HepG2 (cell line): ENCODE results near the gene DRC3. TPM values are rescaled to one million over a fixed set of nuclear protein-coding genes. Genes with fewer than 3 reads are reported as not detected.

Experiments used
- ATF5 ChIP-seq: sonication (generic); formaldehyde crosslinking; IDR thresholded peaks from 2 replicates; pipeline ENCODE4 v1.4.0; 2020; ENCODE audit warnings: mild to moderate bottlenecking, low read depth, missing genetic modification reagents
- EP300 ChIP-seq, 3 experiments: sonication (generic) in 1 of 3; formaldehyde crosslinking in 1 of 3; IDR thresholded peaks; 2 replicates each; pipeline versions ENCODE4 v1.5.1 to v1.6.1; 2011 to 2020; ENCODE audit warnings: low read depth in 2 of 3, low read length in 2 of 3, borderline replicate concordance in 1 of 3, improper control_type of control experiment in 1 of 3, mild to moderate bottlenecking in 1 of 3, missing genetic modification reagents in 1 of 3, moderate library complexity in 1 of 3
- FLYWCH1 ChIP-seq: sonication (generic); formaldehyde crosslinking; IDR thresholded peaks from 2 replicates; pipeline ENCODE4 v1.8.1; 2023; ENCODE audit warnings: mild to moderate bottlenecking, missing genetic modification reagents
- FOXA3 ChIP-seq: IDR thresholded peaks from 2 replicates; pipeline ENCODE4 v1.6.1; 2016; ENCODE audit warnings: missing genetic modification reagents, missing compliant biosample characterization
- GATAD1 ChIP-seq: IDR thresholded peaks from 2 replicates; pipeline ENCODE4 v1.6.1; 2016; ENCODE audit warnings: missing genetic modification reagents, missing compliant biosample characterization
- HOXA3 ChIP-seq: sonication (generic); formaldehyde crosslinking; IDR thresholded peaks from 2 replicates; pipeline ENCODE4 v1.5.0; 2020; ENCODE audit warnings: missing genetic modification reagents
- KDM2A ChIP-seq: sonication (generic); formaldehyde crosslinking; IDR thresholded peaks from 2 replicates; pipeline ENCODE4 v1.4.0; 2020; ENCODE audit warnings: low read depth, missing genetic modification reagents, borderline replicate concordance
- KMT2B ChIP-seq: IDR thresholded peaks from 2 replicates; pipeline ENCODE4 v1.6.1; 2016; ENCODE audit warnings: missing genetic modification reagents, missing compliant biosample characterization
- RAD21 ChIP-seq: fragments of 450-650 bp; formaldehyde crosslinking; IDR thresholded peaks from 2 replicates; pipeline ENCODE4 v1.5.0; 2020; ENCODE audit warnings: mild to moderate bottlenecking
- RCOR2 ChIP-seq: IDR thresholded peaks from 2 replicates; pipeline ENCODE4 v1.6.1; 2016; ENCODE audit warnings: missing biosample characterization, missing genetic modification reagents
- REL ChIP-seq: sonication (generic); formaldehyde crosslinking; conservative IDR thresholded peaks from 2 replicates; pipeline ENCODE4 v1.8.0; 2022; ENCODE audit warnings: mild to moderate bottlenecking, missing genetic modification reagents, moderate library complexity
- RNF2 ChIP-seq: fragments of 450-650 bp; conservative IDR thresholded peaks from 2 replicates; pipeline ENCODE4 v1.6.1; 2016; ENCODE audit warnings: low read depth
- RNF219 ChIP-seq: sonication (generic); formaldehyde crosslinking; IDR thresholded peaks from 2 replicates; pipeline ENCODE4 v1.5.0; 2020; ENCODE audit warnings: mild to moderate bottlenecking, missing genetic modification reagents
- SP140L ChIP-seq: sonication (generic); formaldehyde crosslinking; IDR thresholded peaks from 2 replicates; pipeline ENCODE4 v1.4.0; 2020; ENCODE audit warnings: missing genetic modification reagents, borderline replicate concordance
- THYN1 ChIP-seq: sonication (generic); formaldehyde crosslinking; IDR thresholded peaks from 2 replicates; pipeline ENCODE4 v1.8.1; 2023; ENCODE audit warnings: low read depth, mild to moderate bottlenecking, moderate library complexity, missing genetic modification reagents, borderline replicate concordance
- XBP1 ChIP-seq: sonication (generic); formaldehyde crosslinking; IDR thresholded peaks from 2 replicates; pipeline ENCODE4 v1.5.0; 2020; ENCODE audit warnings: missing genetic modification reagents
- ZNF343 ChIP-seq: sonication (generic); formaldehyde crosslinking; IDR thresholded peaks from 2 replicates; pipeline ENCODE4 v1.4.0; 2020; ENCODE audit warnings: mild to moderate bottlenecking, missing genetic modification reagents
- ZNF383 ChIP-seq: sonication (generic); formaldehyde crosslinking; IDR thresholded peaks from 2 replicates; pipeline ENCODE4 v1.4.0; 2020; ENCODE audit warnings: missing genetic modification reagents, mild to moderate bottlenecking, borderline replicate concordance
- ZNF703 ChIP-seq: sonication (generic); formaldehyde crosslinking; IDR thresholded peaks from 2 replicates; pipeline ENCODE4 v1.5.1; 2020; ENCODE audit warnings: missing genetic modification reagents, mild to moderate bottlenecking, moderate library complexity, borderline replicate concordance
- ZNF768 ChIP-seq: sonication (generic); formaldehyde crosslinking; IDR thresholded peaks from 2 replicates; pipeline ENCODE4 v1.4.0; 2020; ENCODE audit warnings: missing genetic modification reagents
- ZNF841 ChIP-seq: sonication (generic); formaldehyde crosslinking; IDR thresholded peaks from 2 replicates; pipeline ENCODE4 v1.8.1; 2023; ENCODE audit warnings: missing genetic modification reagents, borderline replicate concordance
- polyA plus RNA-seq, 8 experiments: library from polyadenylated mRNA; depleted of rRNA in 3 of 8; stranded (reverse) in 7 of 8; unstranded in 1 of 8; fragments of >200 nt; fragmentation: Illumina TruSeq in 4 of 8; extraction: Trizol in 4 of 8; gene quantifications; 2 replicates each; pipeline versions ENCODE4 v1.2.1 to v1.2.3, GENCODE V29; 2011 to 2016; ENCODE audit warnings: low read depth in 4 of 8, missing spikeins in 1 of 8, mixed read lengths in 1 of 8; ENCODE audit not compliant: insufficient read depth in 1 of 8
- total RNA-seq, 5 experiments: library from RNA; depleted of rRNA; stranded (reverse); fragments of >200 nt; fragmentation: Illumina TruSeq; extraction: Trizol; gene quantifications; 2 replicates each; pipeline ENCODE4 v1.2.3, GENCODE V29; 2016; ENCODE audit warnings: low read depth in 1 of 5
- TF ChIP-seq, protein P1 (sequence below): sonication (generic); IDR thresholded peaks from 2 replicates; pipeline ENCODE4 v1.6.1; 2016; ENCODE audit warnings: low read depth, borderline replicate concordance
- TF ChIP-seq, protein P2 (sequence below): sonication (generic); formaldehyde crosslinking; IDR thresholded peaks from 2 replicates; pipeline ENCODE4 v1.4.0; 2020; ENCODE audit warnings: missing genetic modification reagents, borderline replicate concordance

DRC3 gene
- total and polyA plus RNA-seq, 2 of the 13 experiments (the other 11 are each of a cell fraction or from before 2014, with no cell fraction given) = 0.53 to 0.87 TPM

GRCh38 chr17:18038861-18039534 lies 66.3 kb downstream of the DRC3 start, which contains the start of the genes ATPAF2 and GID4 (continued):
- peak; percentile 55 for TF ChIP-seq RAD21 (CRISPR knock-in tag)
- no peak for TF ChIP-seq ZNF703
- TF ChIP-seq ZNF841 (CRISPR knock-in tag) = no peak
- TF ChIP-seq KDM2A (CRISPR knock-in tag) = peak; percentile 83; the same call in 1 of the 2 replicates
- peak; percentile 92; the same call in 1 of the 2 replicates for TF ChIP-seq ZNF343
- 0 out of 2 replicates have a peak, but pooled peaks have one; percentile 45 for TF ChIP-seq RNF2
- peak; percentile 48; the same call in 1 of the 2 replicates for TF ChIP-seq REL (CRISPR knock-in tag)
- TF ChIP-seq ZNF768 (CRISPR knock-in tag) = peak; percentile 55
- no peak for TF ChIP-seq RNF219
- TF ChIP-seq, protein P1, sequence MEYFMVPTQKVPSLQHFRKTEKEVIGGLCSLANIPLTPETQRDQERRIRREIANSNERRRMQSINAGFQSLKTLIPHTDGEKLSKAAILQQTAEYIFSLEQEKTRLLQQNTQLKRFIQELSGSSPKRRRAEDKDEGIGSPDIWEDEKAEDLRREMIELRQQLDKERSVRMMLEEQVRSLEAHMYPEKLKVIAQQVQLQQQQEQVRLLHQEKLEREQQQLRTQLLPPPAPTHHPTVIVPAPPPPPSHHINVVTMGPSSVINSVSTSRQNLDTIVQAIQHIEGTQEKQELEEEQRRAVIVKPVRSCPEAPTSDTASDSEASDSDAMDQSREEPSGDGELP = peak; percentile 45; the same call in 1 of the 2 replicates
- TF ChIP-seq ATF5 (CRISPR knock-in tag) = 0 out of 2 replicates have a peak, but pooled peaks have one; percentile 19
- TF ChIP-seq HOXA3 (CRISPR knock-in tag) = peak; percentile 94
- no peak for TF ChIP-seq RCOR2 (CRISPR knock-in tag)
- peak; percentile 63 for TF ChIP-seq FOXA3 (CRISPR knock-in tag)
- TF ChIP-seq EP300 (IDR thresholded peaks at IDR 0.05; ENCODE audit: low read depth in 2 of 2, low read length in 2 of 2) = 0 out of 4 replicates have a peak, but pooled peaks of 1 of the 2 experiments have one; percentile 32
- no peak for TF ChIP-seq EP300 (CRISPR knock-in tag; IDR thresholded peaks at IDR 0.05; ENCODE audit: borderline replicate concordance)
- TF ChIP-seq GATAD1 (CRISPR knock-in tag) = peak; percentile 96
- 0 out of 2 replicates have a peak, but pooled peaks have one; percentile 67 for TF ChIP-seq XBP1 (CRISPR knock-in tag)
- no peak for TF ChIP-seq SP140L
- peak; percentile 84; the same call in 1 of the 2 replicates for TF ChIP-seq KMT2B
- no peak for TF ChIP-seq FLYWCH1 (CRISPR knock-in tag)
- TF ChIP-seq, protein P2, sequence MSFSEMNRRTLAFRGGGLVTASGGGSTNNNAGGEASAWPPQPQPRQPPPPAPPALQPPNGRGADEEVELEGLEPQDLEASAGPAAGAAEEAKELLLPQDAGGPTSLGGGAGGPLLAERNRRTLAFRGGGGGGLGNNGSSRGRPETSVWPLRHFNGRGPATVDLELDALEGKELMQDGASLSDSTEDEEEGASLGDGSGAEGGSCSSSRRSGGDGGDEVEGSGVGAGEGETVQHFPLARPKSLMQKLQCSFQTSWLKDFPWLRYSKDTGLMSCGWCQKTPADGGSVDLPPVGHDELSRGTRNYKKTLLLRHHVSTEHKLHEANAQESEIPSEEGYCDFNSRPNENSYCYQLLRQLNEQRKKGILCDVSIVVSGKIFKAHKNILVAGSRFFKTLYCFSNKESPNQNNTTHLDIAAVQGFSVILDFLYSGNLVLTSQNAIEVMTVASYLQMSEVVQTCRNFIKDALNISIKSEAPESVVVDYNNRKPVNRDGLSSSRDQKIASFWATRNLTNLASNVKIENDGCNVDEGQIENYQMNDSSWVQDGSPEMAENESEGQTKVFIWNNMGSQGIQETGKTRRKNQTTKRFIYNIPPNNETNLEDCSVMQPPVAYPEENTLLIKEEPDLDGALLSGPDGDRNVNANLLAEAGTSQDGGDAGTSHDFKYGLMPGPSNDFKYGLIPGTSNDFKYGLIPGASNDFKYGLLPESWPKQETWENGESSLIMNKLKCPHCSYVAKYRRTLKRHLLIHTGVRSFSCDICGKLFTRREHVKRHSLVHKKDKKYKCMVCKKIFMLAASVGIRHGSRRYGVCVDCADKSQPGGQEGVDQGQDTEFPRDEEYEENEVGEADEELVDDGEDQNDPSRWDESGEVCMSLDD (CRISPR knock-in tag) = no peak
- TF ChIP-seq ZNF383 (CRISPR knock-in tag) = 0 out of 2 replicates have a peak, but pooled peaks have one; percentile 56
- TF ChIP-seq THYN1 = no peak
